AG04450 (cell line): ENCODE results near the gene PGLYRP3. TPM values are rescaled to one million over a fixed set of nuclear protein-coding genes. Genes with fewer than 3 reads are reported as not detected.

Experiments used
- CTCF ChIA-PET: fragments of 300-600, 350-600 bp; formaldehyde crosslinking; extraction: SDS; loops from one replicate; lab custom pipeline; 2022; ENCODE audit warnings: antibody characterized with exemption, inconsistent platforms; lab: Charles Lee
- POLR2A ChIA-PET: fragments of 350-600 bp; formaldehyde crosslinking; extraction: SDS; loops from one replicate; lab custom pipeline; 2021; ENCODE audit warnings: antibody characterized with exemption, inconsistent platforms; lab: Yijun Ruan, JAX
- DNase-seq: peaks from one replicate; pipeline ENCODE4 v3.0.0-alpha.2; 2011; ENCODE audit warnings: low read depth, low spot score
- H3K27ac ChIP-seq: one replicate; pipeline ENCODE4 v1.5.1; 2012; ENCODE audit warnings: low read depth, low read length, control low read depth
- H3K27me3 ChIP-seq: one replicate; pipeline ENCODE4 v1.6.0; 2012; ENCODE audit warnings: low read length; ENCODE audit not compliant: control insufficient read depth, insufficient read depth
- H3K4me3 ChIP-seq: 2 replicates; pipeline ENCODE4 v1.5.1; 2011; ENCODE audit warnings: mild to moderate bottlenecking, low read depth, low read length, control low read depth
- H3K9me3 ChIP-seq: 2 replicates; pipeline ENCODE4 v1.5.1; 2012; ENCODE audit warnings: low read length; ENCODE audit not compliant: control insufficient read depth, insufficient read depth
- polyA plus RNA-seq: library from polyadenylated mRNA; depleted of rRNA; stranded (reverse); fragments of >200 nt; gene quantifications from 2 replicates; pipeline ENCODE4 v1.2.3, GENCODE V29; 2011
- TF ChIP-seq, protein P1 (sequence below): IDR thresholded peaks from 2 replicates; pipeline ENCODE4 v1.5.1; 2011; ENCODE audit warnings: low read depth, low read length, control low read depth, inconsistent platforms

PGLYRP3 gene
- polyA plus RNA-seq, 1 experiment: not detected

GRCh38 chr1:153341431-153341934 lies 28.7 kb upstream of the PGLYRP3 start:
- ChIA-PET POLR2A (no interaction called here), CTCF (interaction anchor here (1.2 to 4.0 kb wide), 2 partner anchors 11 to 12 kb away, joined by 3 to 16 read pairs; no protein-coding TSS in a partner anchor)
- TF ChIP-seq, protein P1, sequence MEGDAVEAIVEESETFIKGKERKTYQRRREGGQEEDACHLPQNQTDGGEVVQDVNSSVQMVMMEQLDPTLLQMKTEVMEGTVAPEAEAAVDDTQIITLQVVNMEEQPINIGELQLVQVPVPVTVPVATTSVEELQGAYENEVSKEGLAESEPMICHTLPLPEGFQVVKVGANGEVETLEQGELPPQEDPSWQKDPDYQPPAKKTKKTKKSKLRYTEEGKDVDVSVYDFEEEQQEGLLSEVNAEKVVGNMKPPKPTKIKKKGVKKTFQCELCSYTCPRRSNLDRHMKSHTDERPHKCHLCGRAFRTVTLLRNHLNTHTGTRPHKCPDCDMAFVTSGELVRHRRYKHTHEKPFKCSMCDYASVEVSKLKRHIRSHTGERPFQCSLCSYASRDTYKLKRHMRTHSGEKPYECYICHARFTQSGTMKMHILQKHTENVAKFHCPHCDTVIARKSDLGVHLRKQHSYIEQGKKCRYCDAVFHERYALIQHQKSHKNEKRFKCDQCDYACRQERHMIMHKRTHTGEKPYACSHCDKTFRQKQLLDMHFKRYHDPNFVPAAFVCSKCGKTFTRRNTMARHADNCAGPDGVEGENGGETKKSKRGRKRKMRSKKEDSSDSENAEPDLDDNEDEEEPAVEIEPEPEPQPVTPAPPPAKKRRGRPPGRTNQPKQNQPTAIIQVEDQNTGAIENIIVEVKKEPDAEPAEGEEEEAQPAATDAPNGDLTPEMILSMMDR: no peak

GRCh38 chr1:153340356-153340755 lies 27.6 kb upstream of the PGLYRP3 start:
- POLR2A ChIA-PET: no interaction called here
- CTCF ChIA-PET: interaction anchor here (4.0 kb wide), 1 partner anchor 12 kb away, joined by 16 read pairs; no protein-coding TSS in a partner anchor
- no peak overlapping the region for H3K27ac ChIP-seq
- DNase-seq: no peak
- TF ChIP-seq, protein P1: no peak
- H3K27me3 ChIP-seq: peaks cover 5% of the 10 kb centered on the region
- H3K9me3 ChIP-seq: no peaks in the 10 kb centered on the region
- H3K4me3 ChIP-seq: no peak overlapping the region

More at GRCh38 chr1:153341431-153341934, 28.7 kb upstream of the PGLYRP3 start:
- Histone ChIP-seq H3K27me3 (peaks cover 5% of the 10 kb centered on the region), H3K4me3 (no peak overlapping the region), H3K9me3 (no peaks in the 10 kb centered on the region), H3K27ac (no peak overlapping the region)
- no peak for DNase-seq

DNA sequence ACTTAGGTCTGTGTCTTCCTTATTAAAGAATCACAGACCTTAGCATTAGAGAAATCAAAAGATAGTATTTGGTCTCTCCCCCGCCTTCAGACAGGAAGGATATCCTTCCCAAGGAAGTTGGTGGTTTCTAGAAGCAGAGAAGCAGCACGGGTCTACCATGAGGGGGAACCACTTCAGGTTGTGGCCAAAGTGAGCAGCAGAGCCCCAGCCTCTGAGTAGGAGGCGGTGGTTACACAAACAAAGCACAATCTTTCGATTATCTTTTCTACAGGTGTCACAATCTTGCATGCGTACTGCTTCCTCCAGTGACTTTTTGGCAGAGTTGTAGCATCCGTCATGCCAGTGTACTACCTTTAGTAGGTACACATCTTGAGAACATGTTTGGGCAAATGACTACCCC lies 27.1 kb upstream of the PGLYRP3 start:
- CTCF ChIA-PET: no interaction called here

GRCh38 chr1:153337980-153338853 lies 25.5 kb upstream of the PGLYRP3 start:
- H3K27ac ChIP-seq: no peak overlapping the region
- H3K4me3 ChIP-seq: no peak overlapping the region
- POLR2A ChIA-PET: no interaction called here
- DNase-seq: no peak
- H3K9me3 ChIP-seq: no peaks in the 10 kb centered on the region
- TF ChIP-seq, protein P1: no peak
- peaks cover 3% of the 10 kb centered on the region for H3K27me3 ChIP-seq
- CTCF ChIA-PET: no interaction called here

More for the DNA sequence above, 27.1 kb upstream of the PGLYRP3 start:
- no peak overlapping the region for H3K4me3 ChIP-seq
- no peak for DNase-seq
- peaks cover 5% of the 10 kb centered on the region for H3K27me3 ChIP-seq
- no peak overlapping the region for H3K27ac ChIP-seq
- POLR2A ChIA-PET: no interaction called here
- H3K9me3 ChIP-seq: no peaks in the 10 kb centered on the region
- TF ChIP-seq, protein P1: no peak

DNA sequence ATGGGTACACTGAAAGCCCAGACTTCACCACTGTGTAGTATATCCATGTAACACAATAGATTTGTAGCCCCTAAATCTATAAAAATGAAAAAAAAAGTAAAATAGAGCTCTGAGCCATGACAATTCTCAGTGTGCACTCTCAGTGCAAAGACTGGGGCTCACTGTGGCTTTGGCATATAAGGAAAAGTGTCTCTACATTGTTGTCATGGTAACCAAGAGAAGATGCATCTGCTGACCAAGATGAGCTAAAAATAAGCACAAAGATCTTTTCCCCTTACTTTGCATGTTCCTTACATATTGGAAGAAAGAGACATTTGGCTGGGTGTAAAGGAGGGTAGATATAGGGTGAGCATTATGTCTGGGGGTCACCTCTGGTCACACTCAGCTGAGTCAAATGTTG lies 23.9 kb upstream of the PGLYRP3 start:
- CTCF ChIA-PET: interaction anchor here (1.3 kb wide), 1 partner anchor 16 kb away, joined by 4 read pairs; no protein-coding TSS in a partner anchor
- Histone ChIP-seq H3K9me3 (no peaks in the 10 kb centered on the region), H3K27ac (no peak overlapping the region), H3K27me3 (peaks cover 3% of the 10 kb centered on the region), H3K4me3 (no peak overlapping the region)
- DNase-seq: no peak
- POLR2A ChIA-PET: no interaction called here
- TF ChIP-seq, protein P1: no peak
